OCI-LY3 (cell line): ENCODE data around the gene M1AP.

Experiments
- CTCF ChIP-seq: fragments of 200-600, 300-600 bp; sonication (generic); IDR thresholded peaks from 2 replicates; pipeline ENCODE4 v1.5.1; 2014; ENCODE audit warnings: antibody characterized with exemption, low read length, low read depth
- EZH2phosphoT487 ChIP-seq: fragments of 200-600 bp; shearing (Covaris generic); IDR thresholded peaks from 2 replicates; pipeline ENCODE4 v1.6.1; 2018; ENCODE audit warnings: antibody characterized with exemption, mixed run types, low read depth

GRCh38 chr2:74628538-74629105 lies 19.5 kb downstream of the M1AP start:
- TF ChIP-seq CTCF (no peak), EZH2phosphoT487 (no peak)
